PC-9 (cell line): ENCODE results near the gene CHST3. TPM values are rescaled to one million over a fixed set of nuclear protein-coding genes. Genes with fewer than 3 reads are reported as not detected.

Experiments
- BruUV-seq: library from RNA; stranded (reverse); fragments of 400-500 nt; replicated peaks from 2 replicates; lab custom pipeline; 2021; lab: Mats Ljungman, UMichigan
- CTCF ChIA-PET: fragments of 300-600 bp; sonication (Branson Sonifier 250); formaldehyde crosslinking; loops from one replicate; lab custom pipeline; 2022; ENCODE audit warnings: antibody characterized with exemption; lab: Charles Lee
- POLR2A ChIA-PET: fragments of 300-600 bp; sonication (Branson Sonifier 250); formaldehyde crosslinking; loops from one replicate; lab custom pipeline; 2022; ENCODE audit warnings: antibody characterized with exemption; ENCODE audit not compliant: unreplicated experiment; lab: Charles Lee
- DNase-seq, 2 experiments: peaks; one replicate each; pipeline versions ENCODE4 v3.0.0 to v3.0.0-alpha.2; 2015 to 2022; ENCODE audit warnings: mixed read lengths in 1 of 2
- H2AFZ ChIP-seq: fragments of 200-600 bp; sonication (generic); 2 replicates; pipeline ENCODE4 v1.8.1; 2017; ENCODE audit warnings: antibody characterized with exemption
- H3F3A ChIP-seq: fragments of 200-600 bp; sonication (generic); 2 replicates; pipeline ENCODE4 v1.8.1; 2017; ENCODE audit warnings: antibody characterized with exemption, mild to moderate bottlenecking, low read depth; ENCODE audit not compliant: insufficient read depth
- H3K27ac ChIP-seq: fragments of 200-600 bp; sonication (generic); 2 replicates; pipeline ENCODE4 v1.6.1; 2016; ENCODE audit warnings: mixed run types
- H3K27me3 ChIP-seq: fragments of 200-600 bp; sonication (generic); 2 replicates; pipeline ENCODE4 v1.6.1; 2016; ENCODE audit warnings: low read depth, mixed run types; ENCODE audit not compliant: insufficient read depth
- H3K36me3 ChIP-seq: fragments of 200-600 bp; sonication (generic); 2 replicates; pipeline ENCODE4 v1.6.1; 2016; ENCODE audit warnings: low read depth, mixed run types
- H3K4me1 ChIP-seq: fragments of 200-600 bp; sonication (generic); replicated peaks from 2 replicates; pipeline ENCODE4 v1.6.1; 2016; ENCODE audit warnings: mixed run types; ENCODE audit not compliant: insufficient read depth
- H3K4me2 ChIP-seq: fragments of 200-600 bp; sonication (generic); 2 replicates; pipeline ENCODE4 v1.6.1; 2017; ENCODE audit warnings: mixed run types
- H3K4me3 ChIP-seq: fragments of 200-600 bp; sonication (generic); 2 replicates; pipeline ENCODE4 v1.6.1; 2016; ENCODE audit warnings: mixed run types
- H3K79me2 ChIP-seq: fragments of 200-600 bp; sonication (generic); 2 replicates; pipeline ENCODE4 v1.6.1; 2017; ENCODE audit warnings: low read depth, mixed run types
- H3K9me2 ChIP-seq: fragments of 200-600 bp; sonication (generic); 2 replicates; pipeline ENCODE4 v1.8.1; 2017; ENCODE audit warnings: mild to moderate bottlenecking; ENCODE audit not compliant: insufficient read depth
- H3K9me3 ChIP-seq: fragments of 200-600 bp; sonication (generic); 2 replicates; pipeline ENCODE4 v1.8.1; 2016; ENCODE audit warnings: low read depth; ENCODE audit not compliant: insufficient read depth
- H4K20me1 ChIP-seq: fragments of 200-600 bp; sonication (generic); 2 replicates; pipeline ENCODE4 v1.8.1; 2017; ENCODE audit not compliant: insufficient read depth
- CTCF ChIP-seq: fragments of 200-600 bp; sonication (generic); conservative IDR thresholded peaks from 2 replicates; pipeline ENCODE4 v1.6.1; 2017; ENCODE audit warnings: mixed run types, antibody characterized with exemption, mild to moderate bottlenecking, moderate library complexity
- EZH2 ChIP-seq: fragments of 200-600 bp; sonication (generic); IDR thresholded peaks from 2 replicates; pipeline ENCODE4 v1.8.0; 2017; ENCODE audit warnings: antibody characterized with exemption, low read depth
- intact Hi-C: fragments of 100-400 bp; cut with micrococcal nuclease; formaldehyde crosslinking; loops from one replicate; pipeline ENCODE4 v1.10.0; 2022; ENCODE audit not compliant: unreplicated experiment
- total RNA-seq: library from RNA; stranded (reverse); gene quantifications from 2 replicates; pipeline ENCODE4 v1.2.3, GENCODE V29; 2021

The CHST3 gene
- total RNA-seq, 1 experiment from 2014 or later: 23.3 TPM

GRCh38 chr10:71924771-71925170 is 39.4 kb upstream of the CHST3 start:
- Histone ChIP-seq H3K4me1 (peaks cover 26% of the 10 kb centered on the region), H2AFZ (no peak overlapping the region), H3K4me2 (no peak overlapping the region), H3K27me3 (no peaks in the 10 kb centered on the region), H3F3A (peaks cover 20% of the 10 kb centered on the region), H4K20me1 (no peaks in the 10 kb centered on the region), H3K79me2 (no peaks in the 10 kb centered on the region), H3K9me3 (no peaks in the 10 kb centered on the region), H3K36me3 (no peaks in the 10 kb centered on the region), H3K4me3 (no peak overlapping the region), H3K9me2 (no peaks in the 10 kb centered on the region), H3K27ac (no peak overlapping the region)
- POLR2A ChIA-PET: no interaction called here
- no peak for DNase-seq
- CTCF ChIA-PET: no interaction called here
- TF ChIP-seq EZH2 (no peak), CTCF (no peak)
- intact Hi-C loops: loop anchor here (5.0 kb wide), 1 partner anchor 1008 kb away; no protein-coding TSS in a partner anchor
- BruUV-seq: no TSS peak

GRCh38 chr10:71927159-71927558 is 37.0 kb upstream of the CHST3 start:
- no peaks in the 10 kb centered on the region for H3K36me3 ChIP-seq
- 0 out of 2 replicates have a peak, but pooled peaks cover 3% of the 10 kb centered on the region for H3K4me1 ChIP-seq
- TF ChIP-seq CTCF (no peak), EZH2 (no peak)
- H3K9me3 ChIP-seq: no peaks in the 10 kb centered on the region
- CTCF ChIA-PET: no interaction called here
- no peak overlapping the region for H3K4me2 ChIP-seq
- no peaks in the 10 kb centered on the region for H4K20me1 ChIP-seq
- no peak for DNase-seq
- H3K4me3 ChIP-seq: no peak overlapping the region
- H3K9me2 ChIP-seq: no peaks in the 10 kb centered on the region
- 0 out of 2 replicates have a peak, but pooled peaks cover 6% of the 10 kb centered on the region for H3F3A ChIP-seq
- no peak overlapping the region for H3K27ac ChIP-seq
- H3K27me3 ChIP-seq: no peaks in the 10 kb centered on the region
- BruUV-seq: no TSS peak
- intact Hi-C loops: loop anchor here (5.0 kb wide), 1 partner anchor 1005 kb away; no protein-coding TSS in a partner anchor
- H3K79me2 ChIP-seq: no peaks in the 10 kb centered on the region
- H2AFZ ChIP-seq: no peak overlapping the region
- POLR2A ChIA-PET: no interaction called here

GRCh38 chr10:71927776-71928592 is 36.2 kb upstream of the CHST3 start:
- no peak overlapping the region for H3K4me2 ChIP-seq
- TF ChIP-seq EZH2: no peak
- no peak for TF ChIP-seq CTCF
- no peaks in the 10 kb centered on the region for H3K36me3 ChIP-seq
- H3K9me2 ChIP-seq: no peaks in the 10 kb centered on the region
- H3K4me3 ChIP-seq: no peak overlapping the region
- no TSS peak for BruUV-seq
- H2AFZ ChIP-seq: no peak overlapping the region
- intact Hi-C loops: loop anchor here (5.0 kb wide), 1 partner anchor 1004 kb away; no protein-coding TSS in a partner anchor
- peak in 1 of 2 experiments; percentile 77 for DNase-seq
- H3K79me2 ChIP-seq: no peaks in the 10 kb centered on the region
- no peaks in the 10 kb centered on the region for H4K20me1 ChIP-seq
- 0 out of 2 replicates have a peak, but pooled peaks cover 6% of the 10 kb centered on the region for H3F3A ChIP-seq
- H3K27me3 ChIP-seq: no peaks in the 10 kb centered on the region
- no peaks in the 10 kb centered on the region for H3K9me3 ChIP-seq
- 0 out of 2 replicates have a peak, but pooled peaks cover 3% of the 10 kb centered on the region for H3K4me1 ChIP-seq
- POLR2A ChIA-PET: no interaction called here
- H3K27ac ChIP-seq: no peak overlapping the region
- CTCF ChIA-PET: no interaction called here
